ENCODE measurements around the gene COL4A2.

GRCh38 chr13:110490009-110490770 is 183.1 kb downstream of the COL4A2 start:
- TF ChIP-seq, protein P1, sequence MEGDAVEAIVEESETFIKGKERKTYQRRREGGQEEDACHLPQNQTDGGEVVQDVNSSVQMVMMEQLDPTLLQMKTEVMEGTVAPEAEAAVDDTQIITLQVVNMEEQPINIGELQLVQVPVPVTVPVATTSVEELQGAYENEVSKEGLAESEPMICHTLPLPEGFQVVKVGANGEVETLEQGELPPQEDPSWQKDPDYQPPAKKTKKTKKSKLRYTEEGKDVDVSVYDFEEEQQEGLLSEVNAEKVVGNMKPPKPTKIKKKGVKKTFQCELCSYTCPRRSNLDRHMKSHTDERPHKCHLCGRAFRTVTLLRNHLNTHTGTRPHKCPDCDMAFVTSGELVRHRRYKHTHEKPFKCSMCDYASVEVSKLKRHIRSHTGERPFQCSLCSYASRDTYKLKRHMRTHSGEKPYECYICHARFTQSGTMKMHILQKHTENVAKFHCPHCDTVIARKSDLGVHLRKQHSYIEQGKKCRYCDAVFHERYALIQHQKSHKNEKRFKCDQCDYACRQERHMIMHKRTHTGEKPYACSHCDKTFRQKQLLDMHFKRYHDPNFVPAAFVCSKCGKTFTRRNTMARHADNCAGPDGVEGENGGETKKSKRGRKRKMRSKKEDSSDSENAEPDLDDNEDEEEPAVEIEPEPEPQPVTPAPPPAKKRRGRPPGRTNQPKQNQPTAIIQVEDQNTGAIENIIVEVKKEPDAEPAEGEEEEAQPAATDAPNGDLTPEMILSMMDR (IDR thresholded peaks at IDR 0.05), result no peak
- TF ChIP-seq EP300 (IDR thresholded peaks at IDR 0.05) (no peak), POLR2A (IDR thresholded peaks at IDR 0.05; ENCODE audit: low read depth) (no peak)

Data from esophagus muscularis mucosa (tissue), 4 donors.